CD4-positive, alpha-beta T cell treated with Interleukin-1 beta for 1 hour (primary cell): ENCODE measurements around the gene RHOV.
A peak's percentile ranks its signal among the peaks of the same experiment; 100 is the strongest.

Experiments used
- DNase-seq, 2 donors: peaks; one replicate each; pipeline ENCODE4 v3.0.0-alpha.2; 2020 to 2022

RHOV gene

GRCh38 chr15:40843885-40844695 is 29.9 kb downstream of the RHOV start, which contains the start of gene SPINT1:
TSS of gene SPINT1 (plus strand) at chr15:40844048. CDS start at chr15:40844555, 507 bp downstream.
- DNase-seq: peak; percentile 9 to 21

- no peak for DNase-seq
Measured at GRCh38 chr15:40843261-40843884, 30.7 kb downstream of the RHOV start.

- DNase-seq: no peak
Measured at GRCh38 chr15:40841741-40842140, 32.3 kb downstream of the RHOV start.

GRCh38 chr15:40838756-40839155 is 35.3 kb downstream of the RHOV start:
- DNase-seq: no peak

DNA sequence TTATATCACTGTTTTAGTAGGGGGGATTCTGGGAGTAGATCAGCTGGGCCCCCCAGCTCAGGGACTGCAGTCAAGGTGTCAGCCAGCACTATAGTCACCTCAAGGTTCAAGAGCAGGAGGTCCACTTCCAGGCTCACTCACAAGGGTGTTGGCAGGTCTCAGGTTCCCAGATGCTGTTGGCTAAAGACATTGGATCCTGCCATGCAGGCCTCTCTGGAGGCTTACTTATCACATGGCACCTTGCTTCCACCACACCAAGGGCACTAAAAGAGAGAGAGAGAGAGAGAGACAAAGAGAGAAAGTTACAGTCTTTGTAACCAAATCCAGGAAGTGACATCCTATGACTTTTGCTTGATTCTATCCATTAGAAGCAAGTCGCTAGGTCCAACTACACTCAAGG is 38.0 kb downstream of the RHOV start:
- no peak for DNase-seq

GRCh38 chr15:40832903-40833302 is 41.1 kb downstream of the RHOV start:
- no peak for DNase-seq

- DNase-seq: no peak
Measured at GRCh38 chr15:40831861-40832260, 42.2 kb downstream of the RHOV start.

- no peak for DNase-seq
Measured at GRCh38 chr15:40830884-40831283, 43.1 kb downstream of the RHOV start.

GRCh38 chr15:40829115-40829514 is 44.9 kb downstream of the RHOV start:
- DNase-seq: no peak

DNA sequence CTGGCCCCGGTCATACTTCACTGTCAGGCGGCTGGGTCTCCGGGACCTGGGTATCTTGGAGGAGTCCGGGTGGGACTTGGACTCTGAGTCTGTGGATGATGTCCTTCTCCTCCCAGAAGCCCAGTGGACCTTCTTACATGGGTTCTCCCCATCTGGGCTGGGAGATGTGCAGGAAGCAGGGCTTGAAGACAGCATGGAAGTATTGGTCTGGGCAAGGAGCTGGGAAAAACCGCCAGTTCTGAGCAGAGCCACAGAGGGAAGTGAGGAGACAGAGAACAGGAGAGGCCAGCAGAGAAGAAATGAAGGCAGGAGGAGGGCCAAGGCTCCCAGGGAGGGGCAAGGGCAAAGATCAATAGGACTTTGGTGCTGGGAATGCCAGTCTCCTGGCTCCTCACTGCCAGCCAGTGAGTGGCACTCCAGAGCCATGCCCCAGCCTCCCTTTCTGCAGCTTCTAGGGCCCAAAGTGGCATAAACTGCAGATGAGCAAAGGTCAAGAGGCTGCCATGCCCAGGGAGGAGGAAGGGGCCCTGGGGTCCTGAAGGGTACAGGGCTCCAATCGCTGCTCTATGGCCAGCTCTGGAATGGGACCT is 45.5 kb downstream of the RHOV start, which contains the start of gene PPP1R14D:
PPP1R14D (minus strand) TSS at position 262 of the 590 bp plus-strand sequence; CDS start at position 195, 67 bp downstream.
- no peak for DNase-seq

GRCh38 chr15:40826423-40827075 is 47.5 kb downstream of the RHOV start:
- no peak for DNase-seq

GRCh38 chr15:40825661-40826422 is 48.2 kb downstream of the RHOV start:
- DNase-seq: no peak

DNA sequence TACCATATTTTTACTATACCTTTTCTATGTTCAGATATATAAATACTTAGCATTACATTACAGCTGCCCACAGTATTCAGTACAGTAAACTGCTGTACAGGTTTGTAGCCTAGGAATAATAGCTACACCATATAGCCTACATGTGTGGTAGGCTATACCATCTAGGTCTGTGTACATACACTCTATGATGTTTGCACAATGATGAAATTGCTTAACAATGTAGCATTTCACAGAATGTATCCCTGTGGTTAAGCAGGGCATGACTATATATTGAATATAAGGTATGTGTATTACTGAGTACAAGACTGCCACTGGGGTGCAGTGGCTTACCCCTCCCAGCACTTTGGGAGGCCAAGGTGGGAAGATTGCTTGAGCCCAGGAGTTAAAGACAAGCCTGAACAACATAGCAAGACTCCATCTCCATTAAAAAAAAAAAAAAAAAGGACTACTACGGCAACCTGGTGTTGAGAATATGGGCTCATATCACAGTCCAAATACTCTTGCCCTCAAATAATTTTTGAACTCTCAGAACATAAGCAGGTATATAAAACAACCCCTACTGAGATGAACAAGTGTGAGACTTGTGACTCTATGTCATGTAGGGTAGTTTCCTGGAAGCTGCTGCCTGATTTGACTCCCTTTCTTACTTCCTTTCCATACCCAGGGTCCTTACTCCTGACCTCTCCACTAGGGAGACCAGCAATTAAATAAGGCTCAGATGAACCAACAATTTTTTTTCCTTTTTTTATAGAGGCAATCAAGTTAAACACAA is 50.3 kb downstream of the RHOV start:
- DNase-seq: no peak
